C4-2B (cell line): ENCODE data around the gene EEF1A1.

Experiments
- ZFX ChIP-seq: fragments of 450-650 bp; IDR thresholded peaks from 2 replicates; pipeline ENCODE4 v1.6.1; 2017
- TF ChIP-seq, protein P1 (sequence below): fragments of 450-650 bp; conservative IDR thresholded peaks from 2 replicates; pipeline ENCODE4 v1.5.1; 2017; ENCODE audit warnings: mild to moderate bottlenecking

DNA sequence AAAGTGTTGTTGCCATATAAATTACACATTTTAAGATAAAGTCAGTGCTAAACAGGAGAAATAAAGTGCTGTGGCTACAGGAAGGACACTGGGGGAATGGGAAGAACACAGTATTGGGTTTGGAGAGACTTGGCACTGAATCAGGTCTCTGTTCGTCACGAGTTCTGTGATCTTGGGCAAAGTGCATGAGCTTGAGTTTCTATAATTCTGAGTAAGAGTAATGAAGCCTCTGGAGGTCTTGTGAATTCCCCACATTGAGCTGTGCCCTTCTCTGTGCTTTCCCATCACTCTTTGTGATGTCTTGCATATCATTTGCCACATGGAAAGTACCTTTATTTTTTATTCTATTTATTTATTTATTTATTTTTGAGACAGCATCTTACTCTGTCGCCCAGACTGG, 16.8 kb upstream of the EEF1A1 start:
- TF ChIP-seq, protein P1, sequence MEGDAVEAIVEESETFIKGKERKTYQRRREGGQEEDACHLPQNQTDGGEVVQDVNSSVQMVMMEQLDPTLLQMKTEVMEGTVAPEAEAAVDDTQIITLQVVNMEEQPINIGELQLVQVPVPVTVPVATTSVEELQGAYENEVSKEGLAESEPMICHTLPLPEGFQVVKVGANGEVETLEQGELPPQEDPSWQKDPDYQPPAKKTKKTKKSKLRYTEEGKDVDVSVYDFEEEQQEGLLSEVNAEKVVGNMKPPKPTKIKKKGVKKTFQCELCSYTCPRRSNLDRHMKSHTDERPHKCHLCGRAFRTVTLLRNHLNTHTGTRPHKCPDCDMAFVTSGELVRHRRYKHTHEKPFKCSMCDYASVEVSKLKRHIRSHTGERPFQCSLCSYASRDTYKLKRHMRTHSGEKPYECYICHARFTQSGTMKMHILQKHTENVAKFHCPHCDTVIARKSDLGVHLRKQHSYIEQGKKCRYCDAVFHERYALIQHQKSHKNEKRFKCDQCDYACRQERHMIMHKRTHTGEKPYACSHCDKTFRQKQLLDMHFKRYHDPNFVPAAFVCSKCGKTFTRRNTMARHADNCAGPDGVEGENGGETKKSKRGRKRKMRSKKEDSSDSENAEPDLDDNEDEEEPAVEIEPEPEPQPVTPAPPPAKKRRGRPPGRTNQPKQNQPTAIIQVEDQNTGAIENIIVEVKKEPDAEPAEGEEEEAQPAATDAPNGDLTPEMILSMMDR = no peak
- TF ChIP-seq ZFX = no peak
